RPMI7951 (cell line): ENCODE results near the gene MGAT5. TPM values are rescaled to one million over a fixed set of nuclear protein-coding genes. Genes with fewer than 3 reads are reported as not detected.

Source experiments
- DNase-seq: peaks from one replicate; pipeline ENCODE4 v3.0.0-alpha.2; 2012; ENCODE audit warnings: low read depth
- total RNA-seq: library from RNA; depleted of rRNA; stranded (reverse); fragments of >200 nt; shearing (Covaris generic); gene quantifications from 2 replicates; pipeline ENCODE4 v1.2.3, GENCODE V29; 2014

The MGAT5 gene
- total RNA-seq, 1 experiment from 2014 or later, result 23.9 TPM

GRCh38 chr2:134301099-134301927, 47.4 kb downstream of the MGAT5 start:
- DNase-seq, result peak; percentile 45

- no peak for DNase-seq
Observed at GRCh38 chr2:134301928-134302260, 48.0 kb downstream of the MGAT5 start.

- no peak for DNase-seq
Observed at GRCh38 chr2:134304394-134305108, 50.7 kb downstream of the MGAT5 start.

- DNase-seq, result no peak
Observed at GRCh38 chr2:134305109-134305491, 51.2 kb downstream of the MGAT5 start.

- DNase-seq, result no peak
Observed at GRCh38 chr2:134306521-134306920, 52.6 kb downstream of the MGAT5 start.

GRCh38 chr2:134307334-134307733, 53.5 kb downstream of the MGAT5 start:
- no peak for DNase-seq

- no peak for DNase-seq
Observed at GRCh38 chr2:134308474-134309385, 54.9 kb downstream of the MGAT5 start.

GRCh38 chr2:134310107-134311079, 56.5 kb downstream of the MGAT5 start:
- DNase-seq, result no peak

- DNase-seq, result no peak
Observed at GRCh38 chr2:134312482-134312881, 58.6 kb downstream of the MGAT5 start.

- no peak for DNase-seq
Observed at GRCh38 chr2:134314202-134314601, 60.3 kb downstream of the MGAT5 start.

GRCh38 chr2:134314681-134315368, 61.0 kb downstream of the MGAT5 start:
- no peak for DNase-seq

- no peak for DNase-seq
Observed at GRCh38 chr2:134315471-134315870, 61.6 kb downstream of the MGAT5 start.

GRCh38 chr2:134319596-134320254, 65.9 kb downstream of the MGAT5 start:
- no peak for DNase-seq

- peak; percentile 22 for DNase-seq
Observed at GRCh38 chr2:134320930-134321329, 67.1 kb downstream of the MGAT5 start.

GRCh38 chr2:134323777-134324176, 69.9 kb downstream of the MGAT5 start:
- DNase-seq, result no peak

GRCh38 chr2:134324430-134324829, 70.6 kb downstream of the MGAT5 start:
- DNase-seq, result no peak

- DNase-seq, result no peak
Observed at GRCh38 chr2:134324947-134325346, 71.1 kb downstream of the MGAT5 start.

- DNase-seq, result no peak
Observed at GRCh38 chr2:134325696-134326095, 71.8 kb downstream of the MGAT5 start.

GRCh38 chr2:134327367-134327766, 73.5 kb downstream of the MGAT5 start:
- no peak for DNase-seq

- no peak for DNase-seq
Observed at GRCh38 chr2:134331081-134331480, 77.2 kb downstream of the MGAT5 start.
